GM21825 (cell line): ENCODE data around the gene ERBB4.

Experiments used
- ATAC-seq: cut with Tn5 transposase; IDR thresholded peaks from one replicate; pipeline ENCODE4 v1.9.1; 2021; ENCODE audit warnings: mild to moderate bottlenecking, moderate library complexity; ENCODE audit not compliant: unreplicated experiment

The ERBB4 gene

DNA sequence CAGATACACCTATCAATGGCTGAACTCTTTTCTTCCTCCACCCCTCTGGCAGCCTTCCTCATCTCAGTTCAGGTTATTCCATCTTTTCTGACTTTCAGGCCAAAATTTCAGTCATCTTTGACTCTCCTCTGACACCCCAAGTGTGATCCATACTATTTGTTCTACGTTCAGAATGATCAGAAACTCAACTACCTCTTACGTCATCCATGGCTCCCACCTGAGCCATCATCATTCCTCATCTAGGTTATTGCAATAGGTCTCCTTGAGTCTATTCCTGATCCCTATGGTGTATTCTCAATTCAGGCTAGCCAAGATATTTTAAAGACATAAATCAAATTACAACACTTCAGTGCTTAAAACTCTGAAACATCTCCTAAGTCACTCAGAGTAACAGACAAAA is 589.7 kb downstream of the ERBB4 start:
- ATAC-seq: no peak

DNA sequence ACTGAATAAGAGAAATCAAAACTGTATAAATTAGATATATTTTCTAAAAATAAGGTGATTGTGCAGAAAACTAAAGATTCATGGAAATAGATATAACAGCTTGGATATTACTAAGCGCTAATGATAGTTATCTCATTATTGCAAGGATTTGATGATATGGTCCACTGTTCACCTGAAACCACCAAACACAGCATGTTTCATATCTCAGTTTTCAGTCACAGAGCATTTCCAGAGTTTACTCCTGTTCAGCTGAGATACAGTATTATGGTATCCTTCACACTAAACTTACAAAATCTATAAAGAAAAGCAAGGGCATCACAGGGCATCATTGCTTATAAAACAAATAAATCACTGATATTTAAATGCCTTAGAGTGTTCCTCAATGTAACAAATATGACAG is 591.6 kb downstream of the ERBB4 start:
- no peak for ATAC-seq

DNA sequence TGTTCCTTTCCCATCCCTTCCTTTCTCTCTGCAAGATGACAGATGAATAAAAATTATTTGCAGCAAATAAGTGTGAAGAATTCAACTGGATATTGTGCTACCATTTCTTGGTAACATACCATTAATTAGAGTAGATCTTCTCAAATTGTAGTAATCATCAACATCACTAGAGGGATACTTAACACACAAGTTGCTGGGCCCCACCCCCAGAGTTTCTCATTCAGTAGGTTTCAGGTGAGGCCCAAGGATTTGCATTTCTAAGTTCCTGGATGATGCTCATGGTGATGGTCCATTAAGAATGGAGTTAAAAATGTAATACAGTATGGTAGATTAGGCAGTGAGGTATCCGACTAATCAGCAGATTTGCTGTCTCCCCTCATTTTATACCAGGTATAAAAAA is 594.0 kb downstream of the ERBB4 start:
- ATAC-seq: no peak

DNA sequence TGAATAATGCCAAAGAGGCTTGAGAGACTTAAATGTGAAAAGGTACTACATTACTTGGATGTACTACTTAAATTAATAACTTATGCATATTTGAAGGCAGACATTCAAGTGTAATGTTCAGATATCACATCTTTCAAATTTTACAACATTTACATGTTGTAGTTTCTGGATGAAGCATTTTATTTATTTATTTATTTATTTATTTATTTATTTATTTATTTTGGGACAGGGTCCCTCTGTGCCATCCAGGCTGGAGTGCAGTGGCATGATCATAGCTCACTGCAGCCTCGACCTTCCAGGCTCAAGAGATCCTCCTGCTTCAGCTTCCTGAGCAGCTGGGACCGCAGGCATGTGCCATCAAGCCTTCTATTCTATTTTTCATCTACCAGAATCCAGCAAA is 596.4 kb downstream of the ERBB4 start:
- no peak for ATAC-seq

DNA sequence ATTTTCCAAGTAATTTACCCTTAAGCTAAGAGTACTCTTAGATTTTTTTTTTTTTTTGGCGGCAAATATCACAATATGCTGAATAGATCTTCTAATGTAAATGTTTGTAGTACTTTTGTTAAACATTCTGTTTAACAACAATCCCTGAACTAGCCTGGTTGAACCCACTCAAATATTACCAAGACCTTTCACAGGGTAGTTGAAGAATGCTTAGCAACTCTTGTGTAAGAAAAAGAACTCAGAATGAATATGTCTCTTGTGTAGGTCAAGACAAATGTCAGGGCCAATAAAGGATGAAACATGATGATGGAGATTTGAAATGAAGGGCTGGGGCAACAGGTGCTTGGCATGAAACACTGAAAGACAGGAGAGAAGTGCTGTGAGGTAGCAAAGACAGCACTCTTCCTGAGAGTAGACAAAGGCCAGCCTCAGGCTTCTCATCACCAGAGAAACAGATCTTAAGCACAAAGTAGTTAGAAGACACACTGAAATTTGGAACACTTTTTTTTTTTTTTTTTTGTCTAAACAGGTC is 597.3 kb downstream of the ERBB4 start:
- ATAC-seq: no peak

DNA sequence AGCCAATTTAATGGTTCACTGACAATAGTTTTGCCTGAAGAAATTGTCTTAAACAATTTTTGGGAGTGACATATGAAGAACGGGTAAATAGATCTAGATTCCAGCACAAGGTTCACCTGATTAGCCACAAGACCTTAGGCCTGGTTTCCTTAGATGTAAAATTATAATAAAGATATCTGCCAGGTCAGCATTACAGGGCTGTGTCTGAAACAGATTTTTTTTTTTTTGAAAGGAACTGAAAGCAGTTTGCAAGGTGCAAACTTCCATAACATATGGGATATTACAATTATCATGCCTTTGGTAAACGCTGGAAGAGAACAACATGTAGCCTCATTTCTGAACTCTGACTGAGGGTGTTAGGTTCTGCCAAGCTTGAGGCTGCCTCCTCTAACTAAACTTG is 599.4 kb downstream of the ERBB4 start:
- no peak for ATAC-seq

DNA sequence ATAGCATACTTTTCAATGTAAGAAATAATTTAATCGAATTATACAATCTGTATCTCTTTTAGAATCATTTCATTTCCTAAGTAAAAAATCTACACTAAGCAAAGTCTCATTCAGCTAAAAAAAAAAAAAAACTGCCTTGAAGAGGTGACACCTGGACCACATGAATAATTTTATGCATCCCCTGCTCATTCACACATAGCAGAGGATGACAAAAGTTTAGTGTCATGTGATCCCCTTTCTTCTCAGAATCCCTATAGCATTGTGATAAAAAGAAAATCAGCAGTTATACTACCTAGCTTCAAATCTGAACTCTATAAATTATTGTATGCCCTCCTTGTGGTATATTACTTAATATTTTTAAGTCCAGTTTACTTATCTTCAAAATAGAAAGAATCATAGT is 603.8 kb downstream of the ERBB4 start:
- no peak for ATAC-seq

DNA sequence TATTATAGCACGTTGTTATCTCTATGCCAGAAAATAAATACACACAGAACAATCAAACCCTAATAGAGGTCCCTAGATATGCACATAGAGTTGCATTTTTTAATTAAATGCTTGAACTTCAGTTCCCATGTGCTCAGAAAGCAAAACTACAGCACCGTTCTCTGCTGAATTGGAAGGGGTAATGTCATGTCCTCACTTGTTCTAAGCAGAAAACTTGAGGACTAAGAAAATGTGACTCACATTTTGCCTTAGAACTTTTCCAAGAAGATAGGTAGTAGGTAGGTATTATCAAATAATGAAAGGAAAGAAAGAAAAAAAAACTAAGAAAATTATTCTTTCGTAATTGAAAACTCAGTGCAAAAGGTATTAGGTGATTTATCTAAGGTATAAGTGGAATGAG is 607.3 kb downstream of the ERBB4 start:
- ATAC-seq: no peak

DNA sequence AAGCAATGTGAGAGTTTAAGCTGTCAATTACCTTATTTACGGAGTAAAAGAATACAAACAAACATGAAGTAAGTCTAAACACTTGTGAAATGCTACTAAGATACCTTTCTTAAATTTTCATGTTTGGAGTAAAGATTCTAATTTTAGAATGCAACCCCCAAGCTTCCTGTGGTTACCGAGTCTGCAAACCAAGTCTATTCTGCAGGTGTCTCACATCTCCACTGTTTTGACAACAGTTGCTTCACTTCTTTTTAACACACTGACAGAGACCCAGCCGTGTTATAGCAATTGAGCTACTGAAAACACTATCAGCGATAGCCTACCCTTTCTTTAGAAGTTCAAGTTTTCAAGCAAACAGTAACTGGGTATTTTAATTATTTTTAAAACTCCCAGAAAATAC is 608.3 kb downstream of the ERBB4 start:
- ATAC-seq: peak; percentile 95

DNA sequence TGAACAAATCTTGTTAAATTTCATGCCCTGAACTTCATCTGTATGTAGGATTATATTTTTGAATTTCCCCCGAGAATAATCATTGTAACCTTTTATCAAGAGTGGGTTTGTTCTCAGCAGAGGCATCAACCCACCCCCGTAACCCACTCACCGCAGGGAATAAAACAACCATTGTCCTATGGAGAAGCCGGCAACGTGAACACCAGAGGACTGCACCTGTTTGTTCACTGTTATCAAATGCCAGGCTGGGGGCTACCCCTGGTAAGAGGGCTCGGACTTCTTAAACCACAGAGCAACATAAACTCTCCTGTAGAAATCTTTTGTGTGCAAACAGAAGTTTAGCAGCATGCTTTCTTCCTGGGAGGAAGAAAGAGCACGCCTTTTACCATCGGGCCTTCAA is 610.4 kb downstream of the ERBB4 start:
- ATAC-seq: no peak

DNA sequence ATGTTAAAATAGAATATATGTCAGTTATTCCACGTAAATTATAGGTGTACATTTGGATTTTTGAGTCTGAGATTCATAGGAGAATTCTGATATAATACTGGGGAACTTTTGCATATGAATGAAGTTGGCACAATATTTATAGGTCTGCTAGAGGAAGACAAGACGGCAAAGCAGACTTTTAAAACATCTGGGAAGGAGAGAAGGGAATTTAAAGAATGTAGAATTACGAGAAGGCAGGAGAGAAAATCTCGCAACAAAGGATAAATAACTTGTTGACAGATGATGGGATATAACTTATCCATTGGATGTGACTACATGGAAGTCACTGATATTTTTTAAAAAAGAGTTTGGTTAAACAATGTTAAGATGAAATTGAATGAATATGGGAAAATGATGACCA is 615.6 kb downstream of the ERBB4 start:
- ATAC-seq: no peak

DNA sequence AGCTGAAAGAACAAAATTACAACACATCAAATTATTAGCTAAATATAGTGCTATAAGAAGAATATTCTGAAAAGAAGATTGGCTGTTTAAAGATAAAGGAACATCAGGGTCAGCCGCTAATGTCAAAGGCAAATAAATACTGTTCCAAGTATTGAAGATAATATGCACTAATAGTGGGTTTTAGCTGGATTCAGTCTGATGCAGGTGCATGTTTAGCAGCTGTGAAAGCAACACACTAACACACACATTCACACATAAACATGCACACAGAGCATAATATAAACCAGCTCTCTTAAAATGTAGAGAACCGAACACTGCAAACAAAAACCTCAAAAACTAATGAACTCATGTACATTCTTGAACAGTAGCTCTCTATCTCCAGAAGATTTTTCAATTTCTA is 634.6 kb downstream of the ERBB4 start:
- no peak for ATAC-seq

DNA sequence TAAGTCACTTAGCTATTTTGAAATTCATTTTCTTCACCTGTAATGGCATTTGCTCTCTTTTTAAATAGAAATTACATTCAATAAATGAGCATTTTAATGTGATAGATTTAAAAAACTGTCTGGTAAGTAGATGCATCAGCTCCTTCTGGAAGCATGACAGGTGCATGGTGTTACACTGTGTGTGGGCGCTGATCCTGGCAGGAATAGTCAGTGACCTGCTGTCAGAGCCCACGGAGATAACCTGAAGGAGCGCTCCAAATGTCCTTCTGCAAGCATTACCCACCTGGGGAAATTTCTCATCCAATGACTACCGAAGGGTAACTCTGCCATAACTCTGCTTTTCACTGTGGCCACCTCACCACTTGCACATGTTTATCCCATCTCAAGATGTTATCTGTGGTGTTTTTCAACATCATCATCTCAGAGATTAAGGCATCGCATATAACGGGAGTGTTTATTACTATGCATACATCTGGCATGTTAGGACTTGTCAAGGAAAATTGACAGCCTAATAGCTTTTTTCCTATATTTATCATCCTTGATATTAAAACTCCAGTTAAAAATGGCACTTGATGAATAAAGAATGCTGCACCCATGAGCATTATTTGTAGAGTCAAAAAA is 637.3 kb downstream of the ERBB4 start:
- ATAC-seq: no peak

DNA sequence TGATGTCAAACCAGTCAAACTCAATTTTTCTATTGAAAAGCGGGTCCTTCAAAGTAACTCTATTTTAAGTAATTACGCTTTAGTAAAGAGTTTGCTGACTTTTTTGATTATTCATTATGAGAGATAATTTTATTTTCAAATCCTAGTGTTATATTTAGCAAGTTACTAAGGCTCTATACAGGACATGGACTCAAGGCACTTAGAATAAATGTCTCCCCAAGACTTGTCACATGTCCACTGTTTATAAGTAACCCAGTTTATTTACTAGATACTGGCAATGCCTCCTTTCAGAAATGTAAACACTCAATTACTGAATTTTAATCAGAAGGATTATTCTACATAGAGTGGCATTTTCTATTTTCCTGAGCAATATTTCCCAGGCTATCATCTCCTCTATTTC is 638.1 kb downstream of the ERBB4 start:
- no peak for ATAC-seq

DNA sequence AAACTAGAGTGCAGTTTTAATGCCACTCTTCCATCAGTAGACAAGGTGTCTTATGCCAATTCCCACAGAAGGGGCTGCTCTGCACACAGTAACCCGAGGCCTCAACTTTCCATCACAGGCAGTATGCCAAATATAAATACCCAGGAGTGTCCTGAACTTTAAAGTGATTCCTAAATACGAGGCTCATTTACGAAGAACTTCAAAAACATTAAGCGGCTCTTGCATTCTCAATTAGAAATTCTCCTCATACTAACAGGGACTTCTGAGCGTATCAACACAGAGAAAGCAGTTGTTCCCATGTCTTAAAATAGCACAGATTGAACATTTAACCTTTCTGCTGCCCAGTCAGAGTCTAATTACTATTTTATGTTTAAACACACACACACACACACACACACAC is 638.6 kb downstream of the ERBB4 start:
- no peak for ATAC-seq

DNA sequence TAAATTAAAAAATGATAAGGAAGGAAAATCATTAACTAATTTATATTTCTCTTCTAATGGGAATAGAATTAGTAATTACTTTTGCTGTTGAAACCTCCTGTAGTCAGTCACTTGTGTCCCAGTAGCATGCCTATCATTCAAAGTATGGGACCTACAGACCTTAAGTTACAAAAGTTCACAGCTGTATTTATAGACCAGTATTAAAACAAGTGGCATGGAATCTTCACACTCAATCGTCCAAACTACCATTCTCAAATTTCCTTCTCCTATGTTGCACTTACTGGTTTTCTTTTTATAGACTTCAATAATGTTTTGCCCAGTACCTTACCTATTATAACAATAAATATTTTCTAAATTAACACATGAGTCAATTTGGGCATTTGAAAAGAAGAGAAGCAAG is 639.9 kb downstream of the ERBB4 start:
- no peak for ATAC-seq

DNA sequence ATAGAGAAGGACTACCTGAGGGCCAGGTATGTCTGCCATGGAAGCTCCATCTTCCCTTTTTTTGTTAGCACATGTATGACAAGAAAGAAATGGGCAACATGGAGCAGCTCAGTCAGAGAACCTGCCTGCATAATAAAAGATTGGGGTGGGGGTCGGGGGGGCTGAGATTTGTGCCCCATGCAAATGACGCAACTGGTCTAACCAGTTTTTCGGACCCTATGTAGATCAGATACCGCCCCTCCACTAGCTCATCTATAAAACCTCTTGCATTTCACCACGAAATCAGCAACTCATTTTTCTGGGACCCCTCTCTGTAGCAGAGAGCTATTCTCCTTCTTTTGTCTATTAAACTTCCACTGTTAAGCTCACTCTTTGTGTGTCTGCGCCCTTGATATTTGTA is 657.2 kb downstream of the ERBB4 start:
- no peak for ATAC-seq

DNA sequence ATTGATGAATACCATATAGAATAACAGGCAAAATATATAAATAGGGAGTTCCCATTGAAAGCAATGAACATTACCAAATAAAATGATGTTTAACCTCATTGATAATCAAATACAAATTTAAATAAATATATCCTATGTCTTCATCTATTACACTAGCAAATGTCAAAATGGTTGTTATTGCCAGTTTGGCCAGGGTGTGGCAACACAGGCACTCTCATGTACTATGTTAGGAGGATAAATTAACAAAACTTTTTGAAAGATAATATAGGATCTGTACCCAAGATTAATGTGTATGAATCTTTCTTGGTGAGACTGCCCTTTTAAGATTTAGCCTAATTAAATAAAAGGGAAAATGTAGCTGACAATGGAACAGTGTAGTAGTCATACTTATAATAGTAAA is 659.3 kb downstream of the ERBB4 start:
- ATAC-seq: no peak

DNA sequence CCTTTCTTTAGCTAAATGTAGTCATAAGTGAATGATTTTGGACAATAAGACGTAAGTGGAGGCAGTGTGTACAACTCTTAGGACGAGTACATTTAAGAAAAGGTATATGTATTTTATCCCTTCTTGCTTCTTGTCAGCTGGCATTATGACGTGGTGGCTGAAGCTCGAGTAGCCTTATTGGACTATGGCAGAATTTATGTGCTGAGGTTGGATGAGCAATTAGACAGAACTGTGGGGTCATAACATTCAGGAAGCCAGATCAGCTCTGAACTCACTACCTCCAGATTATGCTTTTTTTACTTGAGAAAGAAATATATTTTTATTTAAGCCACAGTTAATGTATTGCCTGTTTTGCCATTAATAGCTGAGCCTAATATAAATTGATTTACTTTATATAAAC is 661.5 kb downstream of the ERBB4 start:
- ATAC-seq: no peak

DNA sequence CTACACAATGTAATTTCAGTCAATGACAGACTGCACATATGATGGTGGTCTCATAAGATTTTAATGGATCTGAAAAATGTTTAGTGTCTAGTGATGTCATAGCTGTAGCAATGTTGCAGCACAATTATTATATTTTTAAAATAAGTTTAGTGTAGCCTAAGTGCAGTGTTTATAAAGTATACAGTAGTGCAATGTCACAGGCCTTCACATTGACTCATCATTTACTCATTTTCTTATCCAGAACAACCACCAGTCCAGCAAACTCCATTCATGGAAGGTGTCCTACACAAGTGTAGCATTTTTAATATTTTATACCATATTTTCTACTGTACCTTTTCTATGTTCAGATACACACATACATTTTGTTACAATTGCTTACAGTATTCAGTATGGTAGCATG is 663.1 kb downstream of the ERBB4 start:
- no peak for ATAC-seq

DNA sequence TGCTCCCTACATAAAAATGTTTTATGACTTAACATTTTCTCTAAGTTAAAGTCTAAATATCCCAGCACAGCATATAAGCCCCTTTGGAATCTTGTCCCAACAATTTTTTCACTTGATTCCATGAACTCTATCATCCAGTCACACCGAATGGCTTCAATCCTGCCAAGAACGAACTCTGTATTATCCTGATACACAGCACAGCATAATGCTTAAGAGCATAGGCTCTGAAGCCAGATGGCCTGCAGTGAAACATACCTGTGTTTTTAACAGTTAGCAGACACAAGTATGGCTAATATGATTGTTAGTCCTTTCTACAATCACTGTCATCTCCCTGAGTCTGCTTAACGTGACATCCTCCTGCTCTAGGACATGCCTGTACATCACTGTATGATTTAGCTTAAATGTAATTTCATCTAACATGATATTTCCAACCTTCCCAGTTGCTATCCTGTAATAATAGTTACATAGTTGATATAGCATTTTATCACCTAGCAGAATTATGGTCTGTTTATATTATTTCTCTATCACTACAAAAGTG is 669.5 kb downstream of the ERBB4 start:
- no peak for ATAC-seq

DNA sequence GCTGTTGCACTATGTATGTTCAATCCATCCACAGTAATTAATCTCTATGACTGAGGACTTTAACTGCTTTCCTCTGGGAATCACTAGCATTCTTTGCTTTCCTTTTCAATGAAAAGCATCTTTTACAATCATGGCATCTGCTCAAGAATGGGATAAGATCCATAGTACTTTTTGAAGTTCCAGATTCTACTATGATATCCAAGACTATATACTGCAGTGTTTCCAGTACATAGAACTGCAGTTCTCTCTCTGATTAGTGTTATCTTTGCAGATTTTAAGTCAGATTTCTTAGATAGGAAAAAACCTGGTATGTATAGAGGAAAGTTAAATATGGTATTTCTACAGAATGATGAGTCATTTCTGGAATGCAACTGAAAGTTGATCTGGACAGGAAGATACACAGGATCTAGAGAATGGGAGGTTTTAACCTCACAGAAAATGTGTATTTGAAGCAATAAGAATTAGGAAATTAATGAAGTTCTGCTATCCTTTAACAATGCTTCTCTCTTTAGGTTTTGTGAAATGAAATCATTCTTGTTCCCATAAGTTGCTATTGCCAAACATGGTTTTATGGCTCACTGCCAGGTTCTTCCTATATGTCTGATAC is 670.7 kb downstream of the ERBB4 start:
- ATAC-seq: peak; percentile 91

DNA sequence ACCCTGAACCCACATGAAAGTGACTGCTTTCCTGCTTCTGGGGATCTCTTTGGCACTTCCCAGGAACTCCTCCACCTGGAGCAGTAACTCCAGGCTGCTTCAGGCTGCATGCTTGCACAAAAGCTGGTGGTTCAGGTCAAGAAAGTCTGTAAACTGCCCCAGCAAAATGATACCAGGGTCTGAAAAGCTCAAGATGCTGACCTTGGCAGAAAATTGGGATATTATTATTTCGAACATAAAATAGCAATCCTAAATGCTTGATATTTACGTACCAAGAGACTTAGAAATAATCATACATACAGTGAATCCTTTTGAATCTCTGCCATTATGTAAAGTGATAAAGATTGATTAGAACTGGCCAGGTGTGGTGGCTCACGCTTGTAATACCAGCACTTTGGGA is 674.3 kb downstream of the ERBB4 start:
- no peak for ATAC-seq
